ENCODE measurements around the gene NANOS3. TPM values are rescaled to one million over a fixed set of nuclear protein-coding genes. Genes with fewer than 3 reads are reported as not detected.

Gene NANOS3
- total RNA-seq, 1 donor from 2014 or later, result not detected

GRCh38 chr19:13834244-13835069, 42.5 kb upstream of the NANOS3 start:
- Mint-ChIP-seq H3K4me3 (peak overlapping the region; percentile 76), H3K27ac (no peak overlapping the region), H3K9me3 (no peaks in the 10 kb centered on the region), H3K27me3 (ENCODE audit: insufficient read depth, low read depth) (peaks cover 2% of the 10 kb centered on the region), H3K4me1 (peaks cover 10% of the 10 kb centered on the region), H3K36me3 (peaks cover 8% of the 10 kb centered on the region)
- Histone ChIP-seq H3K9me3 (ENCODE audit: low read depth) (no peaks in the 10 kb centered on the region), H3F3A (ENCODE audit: low read depth) (peaks cover 13% of the 10 kb centered on the region), H3K27me3 (no peaks in the 10 kb centered on the region), H3K36me3 (no peaks in the 10 kb centered on the region), H4K20me1 (ENCODE audit: low read depth) (no peaks in the 10 kb centered on the region), H3K27ac (no peak overlapping the region), H3K9ac (no peak overlapping the region), H3K4me1 (no peaks in the 10 kb centered on the region), H3K79me2 (ENCODE audit: low read depth) (no peaks in the 10 kb centered on the region), H3K4me3 (no peak overlapping the region), H2AFZ (replicated peaks) (no peak overlapping the region), H3K4me2 (peak overlapping the region; percentile 87)
- DNase-seq (ENCODE audit: low spot score), result no peak
- TF ChIP-seq EZH2phosphoT487 (IDR thresholded peaks at IDR 0.05), result no peak
- no peak for TF ChIP-seq CTCF (IDR thresholded peaks at IDR 0.05)
- TF ChIP-seq EZH2 (IDR thresholded peaks at IDR 0.05), result no peak

GRCh38 chr19:13835791-13836723, 40.9 kb upstream of the NANOS3 start:
- Histone ChIP-seq H3F3A (ENCODE audit: low read depth) (peaks cover 13% of the 10 kb centered on the region), H3K9me3 (ENCODE audit: low read depth) (no peaks in the 10 kb centered on the region), H3K79me2 (ENCODE audit: low read depth) (no peaks in the 10 kb centered on the region), H3K27ac (no peak overlapping the region), H3K9ac (no peak overlapping the region), H3K36me3 (no peaks in the 10 kb centered on the region), H3K4me1 (no peaks in the 10 kb centered on the region), H3K4me3 (no peak overlapping the region), H3K27me3 (no peaks in the 10 kb centered on the region), H4K20me1 (ENCODE audit: low read depth) (no peaks in the 10 kb centered on the region), H2AFZ (replicated peaks) (no peak overlapping the region), H3K4me2 (no peak overlapping the region)
- no peak for DNase-seq (ENCODE audit: low spot score)
- H3K27me3 Mint-ChIP-seq (ENCODE audit: insufficient read depth, low read depth), result peaks cover 2% of the 10 kb centered on the region
- peaks cover 20% of the 10 kb centered on the region for H3K4me1 Mint-ChIP-seq
- H3K4me3 Mint-ChIP-seq, result no peak overlapping the region
- TF ChIP-seq EZH2 (IDR thresholded peaks at IDR 0.05) (no peak), EZH2phosphoT487 (IDR thresholded peaks at IDR 0.05) (no peak), CTCF (IDR thresholded peaks at IDR 0.05) (no peak)
- peaks cover 6% of the 10 kb centered on the region for H3K36me3 Mint-ChIP-seq
- no peak overlapping the region for H3K27ac Mint-ChIP-seq
- H3K9me3 Mint-ChIP-seq, result no peaks in the 10 kb centered on the region

- H3K27me3 ChIP-seq, result peaks cover 14% of the 10 kb centered on the region
- peaks cover 4% of the 10 kb centered on the region for H3K36me3 Mint-ChIP-seq
- H3K36me3 ChIP-seq, result no peaks in the 10 kb centered on the region
- no peaks in the 10 kb centered on the region for H4K20me1 ChIP-seq (ENCODE audit: low read depth)
- no peak overlapping the region for H3K9ac ChIP-seq
- no peaks in the 10 kb centered on the region for H3K9me3 Mint-ChIP-seq
- H3K4me3 Mint-ChIP-seq, result no peak overlapping the region
- no peak overlapping the region for H3K27ac Mint-ChIP-seq
- H3K4me1 Mint-ChIP-seq, result peaks cover 24% of the 10 kb centered on the region
- H2AFZ ChIP-seq (replicated peaks), result no peak overlapping the region
- peaks cover 5% of the 10 kb centered on the region for H3K27me3 Mint-ChIP-seq (ENCODE audit: insufficient read depth, low read depth)
- no peak for DNase-seq (ENCODE audit: low spot score)
- no peaks in the 10 kb centered on the region for H3K9me3 ChIP-seq (ENCODE audit: low read depth)
- no peak overlapping the region for H3K27ac ChIP-seq
- TF ChIP-seq EZH2 (IDR thresholded peaks at IDR 0.05) (no peak), CTCF (IDR thresholded peaks at IDR 0.05) (no peak), EZH2phosphoT487 (IDR thresholded peaks at IDR 0.05) (no peak)
- H3K79me2 ChIP-seq (ENCODE audit: low read depth), result no peaks in the 10 kb centered on the region
- peaks cover 13% of the 10 kb centered on the region for H3F3A ChIP-seq (ENCODE audit: low read depth)
- H3K4me3 ChIP-seq, result no peak overlapping the region
- H3K4me1 ChIP-seq, result peaks cover 7% of the 10 kb centered on the region
- H3K4me2 ChIP-seq, result no peak overlapping the region
These were observed 38.4 kb upstream of the NANOS3 start for GRCh38 chr19:13838435-13839129.

Data from neural progenitor cell (in vitro differentiated cells).